Measurements from ENCODE around the gene RNF224.

Gene RNF224

DNA sequence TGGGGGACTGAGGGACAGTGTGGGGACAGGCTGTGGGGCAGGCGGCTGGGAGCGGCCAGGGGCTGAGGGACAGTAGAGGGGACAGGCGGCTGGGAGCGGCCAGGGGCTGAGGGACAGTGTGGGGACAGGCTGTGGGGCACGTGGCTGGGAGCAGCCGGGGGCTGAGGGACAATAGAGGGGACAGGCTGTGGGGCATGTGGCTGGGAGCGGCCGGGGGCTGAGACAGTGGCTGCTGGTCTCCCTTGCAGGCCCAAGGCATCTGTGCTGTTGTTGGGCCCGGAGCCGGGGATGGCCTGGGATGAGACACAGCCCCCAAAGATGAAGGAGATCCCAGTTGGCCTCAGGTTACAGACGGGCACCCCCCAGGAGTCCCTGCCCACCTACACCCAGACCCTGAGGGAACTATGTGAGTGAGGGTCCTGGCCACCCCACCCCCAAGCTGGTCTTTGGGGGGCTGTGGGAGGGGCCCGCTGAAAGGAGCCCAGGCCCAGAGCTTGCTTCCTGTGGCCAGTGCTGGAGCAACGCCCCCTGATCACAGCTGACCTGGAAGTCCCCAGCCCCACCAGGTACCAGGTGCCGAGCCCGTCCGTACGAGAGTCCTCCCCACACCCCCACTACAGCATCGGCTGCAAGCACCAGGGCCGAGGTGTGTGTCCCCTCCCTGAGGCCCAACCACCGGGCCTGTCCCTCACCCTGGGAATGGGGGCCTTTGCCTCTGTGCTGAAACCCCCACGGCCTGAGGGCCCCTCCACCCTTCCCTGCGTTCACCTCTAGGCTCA is 24.4 kb downstream of the RNF224 start:
- TF ChIP-seq, protein P1, sequence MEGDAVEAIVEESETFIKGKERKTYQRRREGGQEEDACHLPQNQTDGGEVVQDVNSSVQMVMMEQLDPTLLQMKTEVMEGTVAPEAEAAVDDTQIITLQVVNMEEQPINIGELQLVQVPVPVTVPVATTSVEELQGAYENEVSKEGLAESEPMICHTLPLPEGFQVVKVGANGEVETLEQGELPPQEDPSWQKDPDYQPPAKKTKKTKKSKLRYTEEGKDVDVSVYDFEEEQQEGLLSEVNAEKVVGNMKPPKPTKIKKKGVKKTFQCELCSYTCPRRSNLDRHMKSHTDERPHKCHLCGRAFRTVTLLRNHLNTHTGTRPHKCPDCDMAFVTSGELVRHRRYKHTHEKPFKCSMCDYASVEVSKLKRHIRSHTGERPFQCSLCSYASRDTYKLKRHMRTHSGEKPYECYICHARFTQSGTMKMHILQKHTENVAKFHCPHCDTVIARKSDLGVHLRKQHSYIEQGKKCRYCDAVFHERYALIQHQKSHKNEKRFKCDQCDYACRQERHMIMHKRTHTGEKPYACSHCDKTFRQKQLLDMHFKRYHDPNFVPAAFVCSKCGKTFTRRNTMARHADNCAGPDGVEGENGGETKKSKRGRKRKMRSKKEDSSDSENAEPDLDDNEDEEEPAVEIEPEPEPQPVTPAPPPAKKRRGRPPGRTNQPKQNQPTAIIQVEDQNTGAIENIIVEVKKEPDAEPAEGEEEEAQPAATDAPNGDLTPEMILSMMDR (IDR thresholded peaks at IDR 0.05; ENCODE audit: insufficient read depth, low read length, poor library complexity, severe bottlenecking) = no peak
- DNase-seq (ENCODE audit: extremely low read depth, insufficient read length) = no peak
- H3K27me3 ChIP-seq (replicated peaks; ENCODE audit: control insufficient read depth, insufficient read depth, low read length) = no peaks in the 10 kb centered on the region
- H3K4me3 ChIP-seq (replicated peaks; ENCODE audit: low read depth, low read length) = no peak overlapping the region
- peaks cover under 1% of the 10 kb centered on the region; the same call in 1 of the 2 replicates for H3K36me3 ChIP-seq (ENCODE audit: control insufficient read depth, insufficient read depth, low read length)

DNA sequence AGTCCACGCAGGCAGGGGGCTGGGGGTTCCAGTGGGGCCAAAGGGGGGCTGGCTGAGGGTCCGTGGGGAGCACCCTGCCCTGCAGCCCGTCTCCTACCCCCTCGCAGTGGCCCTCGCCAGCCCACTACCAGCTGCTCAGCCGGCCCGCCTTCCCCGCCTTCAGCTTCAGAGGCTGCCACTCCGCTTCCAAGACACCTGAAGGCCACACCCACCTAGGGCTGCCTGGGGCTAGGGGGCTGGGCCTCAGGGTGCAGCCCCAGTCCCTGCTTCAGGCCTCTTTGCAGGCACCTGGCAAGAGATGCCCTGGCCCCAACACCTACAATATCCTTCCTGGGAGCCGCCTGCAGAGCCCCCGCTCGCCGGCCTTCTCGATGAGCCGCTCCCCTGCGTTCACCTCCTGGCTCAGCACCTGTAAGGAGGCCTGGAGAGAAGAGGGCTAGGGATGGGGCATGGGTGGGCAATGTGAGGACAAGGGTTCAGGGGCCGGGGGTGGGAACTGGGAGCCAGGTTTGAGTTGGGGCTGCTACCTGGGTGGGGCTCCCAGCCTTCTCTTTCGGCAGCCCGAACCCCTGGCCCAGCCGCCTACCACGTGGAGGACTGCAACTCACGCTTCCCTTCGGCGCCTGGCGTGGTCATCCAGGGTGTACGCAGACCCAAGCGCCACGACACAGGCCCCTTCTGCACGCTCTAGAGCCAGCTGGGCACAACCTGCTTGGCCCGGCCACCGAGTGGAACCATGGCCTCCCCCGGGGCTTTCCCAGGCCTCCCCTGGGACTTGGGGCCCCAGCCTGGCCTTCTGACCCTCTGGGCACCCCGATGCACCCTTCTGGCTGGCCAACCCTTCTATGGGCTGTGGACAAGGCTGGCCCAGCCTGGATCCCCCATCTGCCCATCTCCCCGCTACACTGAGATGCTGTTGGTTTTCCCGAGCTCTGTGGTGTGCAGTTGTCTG is 25.5 kb downstream of the RNF224 start:
- TF ChIP-seq, protein P1 (IDR thresholded peaks at IDR 0.05; ENCODE audit: insufficient read depth, low read length, poor library complexity, severe bottlenecking) = no peak
- Histone ChIP-seq H3K4me3 (replicated peaks; ENCODE audit: low read depth, low read length) (no peak overlapping the region), H3K36me3 (ENCODE audit: control insufficient read depth, insufficient read depth, low read length) (peaks cover 1% of the 10 kb centered on the region; the same call in 1 of the 2 replicates), H3K27me3 (replicated peaks; ENCODE audit: control insufficient read depth, insufficient read depth, low read length) (no peaks in the 10 kb centered on the region)
- no peak for DNase-seq (ENCODE audit: extremely low read depth, insufficient read length)

GRCh38 chr9:137253717-137254623 is 26.7 kb downstream of the RNF224 start:
- DNase-seq (ENCODE audit: extremely low read depth, insufficient read length) = no peak
- TF ChIP-seq, protein P1 (IDR thresholded peaks at IDR 0.05; ENCODE audit: insufficient read depth, low read length, poor library complexity, severe bottlenecking) = no peak
- Histone ChIP-seq H3K4me3 (replicated peaks; ENCODE audit: low read depth, low read length) (peak overlapping the region; percentile 70), H3K36me3 (ENCODE audit: control insufficient read depth, insufficient read depth, low read length) (peaks cover 1% of the 10 kb centered on the region), H3K27me3 (replicated peaks; ENCODE audit: control insufficient read depth, insufficient read depth, low read length) (no peaks in the 10 kb centered on the region)

GRCh38 chr9:137254624-137255447 is 27.5 kb downstream of the RNF224 start, which contains the start of gene NELFB:
Gene NELFB (plus strand): TSS chr9:137255327.
- Histone ChIP-seq H3K4me3 (replicated peaks; ENCODE audit: low read depth, low read length) (peak within 1 kb of the TSS; percentile 94), H3K27me3 (replicated peaks; ENCODE audit: control insufficient read depth, insufficient read depth, low read length) (no peaks in the 10 kb centered on the region), H3K36me3 (ENCODE audit: control insufficient read depth, insufficient read depth, low read length) (peaks cover 3% of the 10 kb centered on the region)
- TF ChIP-seq, protein P1 (IDR thresholded peaks at IDR 0.05; ENCODE audit: insufficient read depth, low read length, poor library complexity, severe bottlenecking) = no peak
- peak; percentile 93 for DNase-seq (ENCODE audit: extremely low read depth, insufficient read length)
